Measurements from ENCODE around the gene SLC1A7.

Gene SLC1A7

DNA sequence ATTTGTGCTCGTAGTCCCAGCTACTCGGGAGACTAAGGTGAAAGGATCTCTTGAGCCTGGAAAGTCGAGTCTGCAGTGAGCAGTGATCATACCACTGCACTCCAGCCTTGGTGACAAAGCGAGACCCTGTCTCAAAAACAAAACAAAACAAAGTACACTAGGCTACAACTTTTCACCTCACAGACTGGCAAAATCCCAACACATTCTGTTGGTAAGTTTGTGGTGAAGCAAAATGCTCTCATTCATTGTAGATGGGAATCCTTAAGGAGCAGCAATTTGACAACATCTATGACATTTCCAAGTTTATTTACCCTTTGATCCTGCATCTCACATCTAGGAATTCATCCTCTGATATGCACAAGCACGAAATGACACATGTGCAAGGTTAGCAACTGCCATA is 20.2 kb upstream of the SLC1A7 start:
- Histone ChIP-seq H3K9me3 (ENCODE audit: insufficient read depth, low read length) (no peaks in the 10 kb centered on the region), H3K27me3 (ENCODE audit: low read length) (no peaks in the 10 kb centered on the region), H3K9ac (ENCODE audit: low read length) (no peak overlapping the region), H3K9me2 (replicated peaks; ENCODE audit: insufficient read depth, low read length) (no peaks in the 10 kb centered on the region), H3K27ac (ENCODE audit: low read depth, low read length) (no peak overlapping the region), H3K36me3 (ENCODE audit: low read length) (no peaks in the 10 kb centered on the region), H3F3A (ENCODE audit: insufficient read depth) (no peaks in the 10 kb centered on the region), H3K79me2 (ENCODE audit: insufficient read depth, low read length) (no peaks in the 10 kb centered on the region), H4K20me1 (ENCODE audit: low read depth, low read length) (no peaks in the 10 kb centered on the region), H2AFZ (ENCODE audit: low read depth, low read length, severe bottlenecking) (no peak overlapping the region), H3K4me2 (ENCODE audit: low read depth, low read length, poor library complexity, severe bottlenecking) (no peak overlapping the region), H3K4me3 (ENCODE audit: insufficient read depth, low read length, poor library complexity, severe bottlenecking) (no peak overlapping the region)
- TF ChIP-seq EZH2phosphoT487 (conservative IDR thresholded peaks at IDR 0.05; ENCODE audit: low read length) = no peak

DNA sequence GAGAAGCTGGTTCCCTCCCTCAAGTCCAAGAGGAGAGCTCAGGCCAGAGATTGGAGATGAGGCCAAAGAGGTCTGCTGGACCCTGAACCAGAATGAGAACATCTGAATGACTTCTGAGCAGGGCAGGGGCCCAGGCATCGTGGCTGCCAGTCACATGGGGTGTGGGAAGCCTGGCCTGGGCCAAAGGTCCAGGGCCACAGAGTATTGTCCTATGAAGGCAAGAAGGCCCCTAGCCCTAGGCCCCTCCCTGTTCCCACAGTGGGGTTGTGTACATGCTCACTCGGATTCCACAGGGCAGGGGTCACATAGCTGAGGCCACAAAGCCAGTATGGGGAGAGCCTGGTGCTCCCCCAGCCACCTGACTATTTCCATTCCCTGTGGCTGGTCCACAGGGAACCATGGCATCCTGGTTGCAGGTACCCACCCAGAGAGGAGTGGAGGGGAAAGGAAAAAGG is 18.5 kb upstream of the SLC1A7 start:
- H3K9ac ChIP-seq (ENCODE audit: low read length) = no peak overlapping the region
- no peak for TF ChIP-seq EZH2phosphoT487 (conservative IDR thresholded peaks at IDR 0.05; ENCODE audit: low read length)
- TF ChIP-seq, protein P1, sequence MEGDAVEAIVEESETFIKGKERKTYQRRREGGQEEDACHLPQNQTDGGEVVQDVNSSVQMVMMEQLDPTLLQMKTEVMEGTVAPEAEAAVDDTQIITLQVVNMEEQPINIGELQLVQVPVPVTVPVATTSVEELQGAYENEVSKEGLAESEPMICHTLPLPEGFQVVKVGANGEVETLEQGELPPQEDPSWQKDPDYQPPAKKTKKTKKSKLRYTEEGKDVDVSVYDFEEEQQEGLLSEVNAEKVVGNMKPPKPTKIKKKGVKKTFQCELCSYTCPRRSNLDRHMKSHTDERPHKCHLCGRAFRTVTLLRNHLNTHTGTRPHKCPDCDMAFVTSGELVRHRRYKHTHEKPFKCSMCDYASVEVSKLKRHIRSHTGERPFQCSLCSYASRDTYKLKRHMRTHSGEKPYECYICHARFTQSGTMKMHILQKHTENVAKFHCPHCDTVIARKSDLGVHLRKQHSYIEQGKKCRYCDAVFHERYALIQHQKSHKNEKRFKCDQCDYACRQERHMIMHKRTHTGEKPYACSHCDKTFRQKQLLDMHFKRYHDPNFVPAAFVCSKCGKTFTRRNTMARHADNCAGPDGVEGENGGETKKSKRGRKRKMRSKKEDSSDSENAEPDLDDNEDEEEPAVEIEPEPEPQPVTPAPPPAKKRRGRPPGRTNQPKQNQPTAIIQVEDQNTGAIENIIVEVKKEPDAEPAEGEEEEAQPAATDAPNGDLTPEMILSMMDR (IDR thresholded peaks at IDR 0.05; ENCODE audit: insufficient read depth, low read length, poor library complexity, severe bottlenecking) = no peak
- H3K27ac ChIP-seq (ENCODE audit: low read depth, low read length) = no peak overlapping the region
- no peaks in the 10 kb centered on the region for H3K36me3 ChIP-seq (ENCODE audit: low read length)
- H3K9me3 ChIP-seq (ENCODE audit: insufficient read depth, low read length) = no peaks in the 10 kb centered on the region
- no peak overlapping the region for H3K4me2 ChIP-seq (ENCODE audit: low read depth, low read length, poor library complexity, severe bottlenecking)
- no peaks in the 10 kb centered on the region for H3K9me2 ChIP-seq (replicated peaks; ENCODE audit: insufficient read depth, low read length)
- no peaks in the 10 kb centered on the region for H3K27me3 ChIP-seq (ENCODE audit: low read length)
- no peaks in the 10 kb centered on the region for H4K20me1 ChIP-seq (ENCODE audit: low read depth, low read length)
- no peak overlapping the region for H3K4me3 ChIP-seq (ENCODE audit: insufficient read depth, low read length, poor library complexity, severe bottlenecking)
- no peak overlapping the region for H2AFZ ChIP-seq (ENCODE audit: low read depth, low read length, severe bottlenecking)
- no peaks in the 10 kb centered on the region for H3K79me2 ChIP-seq (ENCODE audit: insufficient read depth, low read length)
- H3F3A ChIP-seq (ENCODE audit: insufficient read depth) = no peaks in the 10 kb centered on the region

DNA sequence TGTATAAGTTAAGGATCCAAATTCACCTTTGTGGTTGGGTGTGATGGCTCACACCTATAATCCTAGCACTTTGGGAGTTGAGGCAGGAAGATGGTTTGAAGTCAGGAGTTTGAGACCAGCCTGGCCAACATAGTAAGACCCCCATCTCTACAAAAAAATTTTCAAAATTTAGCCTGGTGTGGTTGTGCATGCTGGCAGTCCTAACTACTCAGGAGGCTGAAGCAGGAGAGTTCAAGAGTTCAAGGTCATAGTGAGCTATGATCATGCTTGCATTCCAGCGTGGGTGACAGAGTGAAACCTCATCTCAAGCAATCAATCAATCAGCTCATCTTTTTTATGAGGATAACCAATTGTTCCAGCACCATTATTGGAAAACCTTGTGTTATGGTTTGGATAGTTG is 16.5 kb upstream of the SLC1A7 start:
- H3K79me2 ChIP-seq (ENCODE audit: insufficient read depth, low read length) = no peaks in the 10 kb centered on the region
- H3F3A ChIP-seq (ENCODE audit: insufficient read depth) = no peaks in the 10 kb centered on the region
- no peaks in the 10 kb centered on the region for H3K36me3 ChIP-seq (ENCODE audit: low read length)
- no peaks in the 10 kb centered on the region for H3K9me3 ChIP-seq (ENCODE audit: insufficient read depth, low read length)
- no peak overlapping the region for H2AFZ ChIP-seq (ENCODE audit: low read depth, low read length, severe bottlenecking)
- H3K4me3 ChIP-seq (ENCODE audit: insufficient read depth, low read length, poor library complexity, severe bottlenecking) = no peak overlapping the region
- TF ChIP-seq EZH2phosphoT487 (conservative IDR thresholded peaks at IDR 0.05; ENCODE audit: low read length) = no peak
- TF ChIP-seq, protein P1 (IDR thresholded peaks at IDR 0.05; ENCODE audit: insufficient read depth, low read length, poor library complexity, severe bottlenecking) = no peak
- no peaks in the 10 kb centered on the region for H3K9me2 ChIP-seq (replicated peaks; ENCODE audit: insufficient read depth, low read length)
- no peak overlapping the region for H3K9ac ChIP-seq (ENCODE audit: low read length)
- no peaks in the 10 kb centered on the region for H3K27me3 ChIP-seq (ENCODE audit: low read length)
- H4K20me1 ChIP-seq (ENCODE audit: low read depth, low read length) = no peaks in the 10 kb centered on the region
- H3K4me2 ChIP-seq (ENCODE audit: low read depth, low read length, poor library complexity, severe bottlenecking) = no peak overlapping the region
- no peak overlapping the region for H3K27ac ChIP-seq (ENCODE audit: low read depth, low read length)

DNA sequence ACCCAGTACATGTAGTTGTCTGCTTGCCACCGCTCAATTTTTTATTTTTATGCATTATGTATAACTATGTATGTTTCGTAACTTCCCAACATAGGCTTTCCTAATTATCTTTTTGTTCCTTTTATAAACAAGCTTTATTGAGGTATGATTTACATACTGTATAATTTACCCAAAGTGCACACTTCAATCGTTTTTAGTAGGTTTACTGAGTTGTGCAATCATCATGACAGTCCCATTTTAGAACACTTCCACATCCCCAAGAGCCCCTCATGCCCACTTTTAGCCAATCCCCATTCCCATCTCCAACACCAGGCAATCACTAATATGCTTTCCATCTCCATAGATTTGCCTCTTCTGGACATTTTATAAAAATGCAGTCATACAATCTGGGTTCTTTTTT is 14.3 kb upstream of the SLC1A7 start:
- no peaks in the 10 kb centered on the region for H4K20me1 ChIP-seq (ENCODE audit: low read depth, low read length)
- H3K79me2 ChIP-seq (ENCODE audit: insufficient read depth, low read length) = no peaks in the 10 kb centered on the region
- H3F3A ChIP-seq (ENCODE audit: insufficient read depth) = no peaks in the 10 kb centered on the region
- H3K27ac ChIP-seq (ENCODE audit: low read depth, low read length) = no peak overlapping the region
- no peaks in the 10 kb centered on the region for H3K9me2 ChIP-seq (replicated peaks; ENCODE audit: insufficient read depth, low read length)
- no peak overlapping the region for H3K4me3 ChIP-seq (ENCODE audit: insufficient read depth, low read length, poor library complexity, severe bottlenecking)
- no peak overlapping the region for H2AFZ ChIP-seq (ENCODE audit: low read depth, low read length, severe bottlenecking)
- no peak overlapping the region for H3K4me2 ChIP-seq (ENCODE audit: low read depth, low read length, poor library complexity, severe bottlenecking)
- no peak overlapping the region for H3K9ac ChIP-seq (ENCODE audit: low read length)
- no peak for TF ChIP-seq EZH2phosphoT487 (conservative IDR thresholded peaks at IDR 0.05; ENCODE audit: low read length)
- no peaks in the 10 kb centered on the region for H3K36me3 ChIP-seq (ENCODE audit: low read length)
- no peaks in the 10 kb centered on the region for H3K27me3 ChIP-seq (ENCODE audit: low read length)
- H3K9me3 ChIP-seq (ENCODE audit: insufficient read depth, low read length) = no peaks in the 10 kb centered on the region
